ENCODE results near the gene TMIGD1.
"Not testable (repeated sequence)": the region's sequence is repeated elsewhere in the genome, so short reads cannot be mapped to it uniquely, and the experiment has no call there.

Gene TMIGD1

GRCh38 chr17:30358055-30358760 lies 24.4 kb upstream of the TMIGD1 start:
- no peak for DNase-seq

GRCh38 chr17:30357476-30357875 lies 23.6 kb upstream of the TMIGD1 start:
- DNase-seq, result no peak

GRCh38 chr17:30354701-30355100 lies 20.8 kb upstream of the TMIGD1 start:
- no peak for DNase-seq

DNA sequence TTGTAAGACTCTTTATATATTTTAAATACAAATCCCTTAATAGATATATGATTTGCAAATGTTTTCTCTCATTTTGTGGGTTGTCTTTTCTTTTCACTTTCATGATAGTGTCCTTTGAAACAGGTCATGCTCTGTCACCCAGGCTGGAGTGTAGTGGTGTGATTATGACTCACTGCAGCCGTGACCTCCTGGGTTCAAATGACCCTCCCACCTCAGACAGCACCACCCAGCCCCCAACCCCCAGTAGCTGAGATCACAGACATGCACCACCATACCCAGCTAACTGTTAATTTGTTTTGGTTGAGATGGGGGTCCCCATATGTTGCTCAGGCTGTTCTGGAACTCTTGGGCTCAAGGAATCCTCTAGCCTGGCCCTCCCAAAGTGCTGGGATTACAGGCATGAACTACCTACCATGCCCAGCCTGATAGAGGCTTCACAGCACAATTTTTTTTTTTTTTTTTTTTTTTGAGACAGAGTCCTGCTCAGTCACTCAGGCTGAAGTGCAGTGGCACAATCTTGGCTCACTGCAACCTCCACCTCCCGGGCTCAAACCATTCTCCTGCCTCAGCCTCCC lies 18.5 kb upstream of the TMIGD1 start:
- DNase-seq, result no peak

GRCh38 chr17:30351735-30352134 lies 17.9 kb upstream of the TMIGD1 start:
- no peak for DNase-seq

GRCh38 chr17:30351263-30351662 lies 17.4 kb upstream of the TMIGD1 start:
- not testable (repeated sequence) for DNase-seq

DNA sequence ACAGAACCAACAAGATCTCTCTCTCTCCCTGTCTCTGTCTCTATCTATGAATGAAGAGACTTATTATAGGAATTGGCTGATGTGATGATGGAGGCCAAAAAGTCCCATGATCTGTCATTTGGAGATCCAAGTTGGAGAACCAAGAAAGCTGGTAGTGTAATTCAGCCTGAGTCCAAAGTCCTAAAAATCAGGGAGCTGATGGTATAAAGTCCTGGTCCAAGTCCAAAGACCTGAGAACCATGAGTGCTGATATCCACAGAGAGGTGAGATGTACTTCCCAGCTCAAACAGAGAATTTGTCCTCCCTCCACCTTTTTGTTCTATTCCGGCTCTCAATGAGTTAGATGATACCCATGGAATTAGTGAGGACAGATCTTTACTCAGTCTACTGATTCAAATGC lies 15.4 kb upstream of the TMIGD1 start:
- no peak for DNase-seq

DNA sequence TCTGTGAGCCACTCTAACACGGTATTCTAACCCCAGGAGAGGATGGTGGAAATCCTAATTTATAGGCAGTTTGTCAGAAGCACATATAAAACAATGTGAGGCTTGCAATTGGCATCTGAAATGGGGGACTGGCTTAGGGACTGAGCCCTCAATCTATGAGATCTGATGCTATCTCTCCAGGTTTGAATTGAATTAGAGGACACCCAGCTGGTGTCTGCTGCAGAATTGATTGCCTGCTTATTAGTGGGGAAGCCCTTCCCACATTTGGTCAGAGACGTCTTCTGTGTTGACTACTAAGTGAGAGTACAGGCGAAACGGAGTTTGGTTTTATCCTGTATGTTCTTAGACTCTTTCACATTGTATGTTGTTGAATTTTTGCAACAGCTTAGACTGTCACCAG lies 13.6 kb upstream of the TMIGD1 start:
- no peak for DNase-seq

- DNase-seq, result no peak
These were observed 12.5 kb upstream of the TMIGD1 start for GRCh38 chr17:30346221-30346795.

GRCh38 chr17:30345527-30346075 lies 11.7 kb upstream of the TMIGD1 start:
- no peak for DNase-seq

DNA sequence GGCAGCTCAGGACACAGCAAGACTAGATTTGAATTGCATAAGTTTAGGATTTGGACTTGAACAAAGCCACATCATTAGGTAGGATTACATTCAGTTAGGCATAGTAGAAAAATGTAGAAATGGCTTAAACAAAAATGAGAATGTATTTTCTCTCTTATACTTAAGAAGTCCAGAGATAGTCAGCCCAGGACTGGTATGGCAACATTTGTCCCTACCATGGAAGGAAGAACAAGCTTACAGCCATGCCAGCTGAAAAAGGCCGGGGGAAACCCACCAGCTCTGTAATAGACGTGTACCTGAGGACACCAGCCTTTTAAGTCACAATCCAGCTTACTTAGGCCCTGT lies 11.2 kb upstream of the TMIGD1 start:
- DNase-seq, result no peak

GRCh38 chr17:30344283-30345088 lies 10.6 kb upstream of the TMIGD1 start:
- peak; percentile 61 for DNase-seq

- DNase-seq, result no peak
These were observed 9.9 kb upstream of the TMIGD1 start for GRCh38 chr17:30343796-30344195.

DNA sequence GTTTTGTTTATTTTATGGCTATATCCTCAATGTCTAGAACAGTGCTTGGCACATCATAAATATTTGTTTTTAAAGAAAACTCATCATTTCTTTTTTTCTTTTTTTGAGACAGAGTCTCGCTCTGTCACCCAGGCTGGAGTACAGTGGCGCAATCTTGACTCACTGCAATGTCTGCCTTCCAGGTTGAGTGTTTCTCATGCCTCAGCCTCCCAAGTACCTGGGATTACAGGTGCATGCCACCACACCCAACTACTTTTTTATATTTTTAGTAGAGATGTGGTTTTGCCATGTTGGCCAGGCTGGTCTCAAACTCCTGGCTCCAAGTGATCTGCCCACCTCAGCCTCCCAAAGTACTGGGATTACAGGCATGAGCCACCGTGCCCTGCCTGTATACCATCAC lies 9.4 kb upstream of the TMIGD1 start:
- DNase-seq, result not testable (repeated sequence)

- no peak for DNase-seq
These were observed 7.9 kb upstream of the TMIGD1 start for GRCh38 chr17:30341703-30342249.

DNA sequence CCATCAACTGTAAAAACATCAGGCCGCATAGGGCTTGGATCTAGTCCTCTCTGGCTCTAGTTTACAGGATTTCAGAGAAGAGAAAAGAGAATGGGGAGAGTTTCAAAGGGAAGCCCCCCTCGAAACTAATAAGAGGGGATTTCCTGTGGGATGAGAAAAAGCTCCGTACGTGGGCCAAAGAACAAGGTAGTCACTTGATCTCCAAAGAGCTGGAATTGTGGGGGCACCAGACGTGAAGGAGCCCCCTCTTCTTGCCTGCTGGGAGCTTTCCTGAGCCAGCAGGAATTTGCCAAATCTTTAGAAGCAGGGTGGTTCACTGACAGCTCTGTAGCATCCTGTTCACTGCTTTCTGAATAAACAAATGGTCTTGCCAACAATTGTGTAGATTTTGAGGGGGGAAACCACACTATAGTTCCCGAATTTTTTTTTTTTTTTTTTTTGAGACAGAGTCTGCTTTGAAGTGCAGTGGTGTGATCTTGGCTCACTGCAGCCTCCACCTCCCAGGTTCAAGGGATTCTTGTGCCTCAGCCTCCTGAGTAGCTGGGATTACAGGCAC lies 7.0 kb upstream of the TMIGD1 start:
- peak; percentile 22 for DNase-seq

DNA sequence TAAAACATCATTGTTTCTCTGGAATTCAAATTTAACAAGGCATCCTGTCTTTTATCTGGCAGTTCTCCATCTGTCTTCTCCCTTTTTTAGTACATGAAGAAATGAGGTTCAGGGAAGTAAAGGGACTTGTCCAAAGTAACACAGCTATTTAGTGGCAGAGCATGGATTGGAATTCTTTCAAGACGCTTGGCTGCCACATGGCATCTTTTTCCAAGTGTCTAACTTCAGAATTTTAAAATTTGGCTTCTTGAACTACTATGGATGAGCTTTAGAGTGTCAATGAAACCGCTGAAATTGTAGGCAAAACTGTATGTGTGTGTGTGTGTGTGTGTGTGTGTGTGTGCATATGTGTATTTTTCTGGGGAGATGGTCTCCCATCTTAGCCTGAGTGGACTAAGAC lies 5.2 kb upstream of the TMIGD1 start:
- DNase-seq, result no peak

DNA sequence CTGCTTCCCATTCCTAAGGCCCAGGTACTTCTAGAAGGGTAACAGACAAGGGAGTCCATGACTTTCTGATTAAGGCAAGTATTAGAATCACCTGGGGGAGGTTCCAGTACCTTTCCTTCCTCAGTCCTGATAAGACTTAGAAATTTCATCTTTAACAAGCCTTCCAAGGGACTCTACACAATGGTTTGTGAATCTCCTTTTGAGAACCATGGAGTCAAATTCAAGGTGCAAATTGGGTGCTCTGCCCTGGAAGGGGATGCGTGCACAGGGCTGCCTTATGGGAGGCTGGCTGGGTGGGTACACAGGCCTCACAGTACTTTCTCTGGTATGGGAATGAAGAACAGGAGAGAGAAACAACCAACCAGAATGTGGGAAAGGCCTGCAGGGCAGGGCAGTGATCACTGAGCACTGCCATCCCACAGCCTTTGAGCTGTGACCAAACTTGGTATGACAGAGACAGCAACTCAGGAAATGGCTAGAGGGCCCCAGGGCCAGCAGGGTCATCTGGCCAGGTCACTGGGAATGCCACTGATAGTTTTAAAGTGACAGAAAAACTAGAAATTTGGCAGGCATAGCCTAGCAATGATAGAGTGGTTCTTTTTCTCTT lies 3.6 kb upstream of the TMIGD1 start:
- DNase-seq, result no peak

- no peak for DNase-seq
These were observed 2.7 kb upstream of the TMIGD1 start for GRCh38 chr17:30336369-30337171.

- DNase-seq, result no peak
These were observed 564 bp upstream of the TMIGD1 start for GRCh38 chr17:30334421-30334820.

DNA sequence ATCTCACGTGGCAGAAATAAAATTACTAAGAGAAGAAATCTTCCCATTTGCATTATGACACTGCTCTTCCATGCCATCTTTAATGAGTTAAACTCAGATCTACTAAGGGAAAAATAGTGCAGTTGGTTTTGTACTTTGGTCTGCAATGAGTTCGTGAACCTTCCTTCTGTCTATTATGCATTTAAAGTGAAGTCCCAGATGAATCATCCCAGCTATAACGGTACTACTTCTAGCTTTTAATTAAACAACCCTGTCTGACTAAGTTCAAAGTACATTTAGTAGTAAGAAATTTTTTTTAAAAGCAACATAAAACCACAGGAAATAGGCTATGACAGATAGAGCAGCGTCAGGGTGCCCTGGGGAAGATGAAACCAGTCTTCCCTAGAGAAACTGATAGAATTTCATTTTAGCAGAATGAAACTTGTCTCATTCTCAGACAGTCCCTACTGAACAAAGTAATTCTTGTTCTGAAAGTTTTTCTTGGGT lies 1.8 kb downstream of the TMIGD1 start:
- no peak for DNase-seq

All from right kidney (tissue), 1 donor.